GM19035 (cell line): Measurements from ENCODE around the gene LRRC32.

ENCODE experiments used
- ATAC-seq: cut with Tn5 transposase; IDR thresholded peaks from one replicate; pipeline ENCODE4 v1.9.1; 2021; ENCODE audit not compliant: unreplicated experiment

Gene LRRC32

GRCh38 chr11:76664578-76665061 lies 5.9 kb downstream of the LRRC32 start:
- ATAC-seq, result no peak

- no peak for ATAC-seq
Observed at GRCh38 chr11:76663912-76664440, 6.6 kb downstream of the LRRC32 start.

- ATAC-seq, result no peak
Observed at GRCh38 chr11:76663486-76663810, 7.1 kb downstream of the LRRC32 start.

GRCh38 chr11:76662656-76663485 lies 7.7 kb downstream of the LRRC32 start:
- no peak for ATAC-seq

- ATAC-seq, result no peak
Observed at GRCh38 chr11:76661834-76662434, 8.6 kb downstream of the LRRC32 start.

- ATAC-seq, result no peak
Observed at GRCh38 chr11:76661306-76661751, 9.2 kb downstream of the LRRC32 start.

- ATAC-seq, result no peak
Observed at GRCh38 chr11:76660533-76661305, 9.8 kb downstream of the LRRC32 start.

- no peak for ATAC-seq
Observed at GRCh38 chr11:76659672-76660532, 10.6 kb downstream of the LRRC32 start.

- no peak for ATAC-seq
Observed at GRCh38 chr11:76658651-76659650, 11.6 kb downstream of the LRRC32 start.

GRCh38 chr11:76658231-76658630 lies 12.3 kb downstream of the LRRC32 start:
- no peak for ATAC-seq

- ATAC-seq, result no peak
Observed at GRCh38 chr11:76657187-76658170, 13.1 kb downstream of the LRRC32 start.

GRCh38 chr11:76656571-76657081 lies 13.9 kb downstream of the LRRC32 start:
- ATAC-seq, result no peak

GRCh38 chr11:76656050-76656531 lies 14.5 kb downstream of the LRRC32 start:
- ATAC-seq, result no peak

- ATAC-seq, result no peak
Observed at GRCh38 chr11:76655501-76656049, 15.0 kb downstream of the LRRC32 start.

- no peak for ATAC-seq
Observed at GRCh38 chr11:76654980-76655379, 15.6 kb downstream of the LRRC32 start.

GRCh38 chr11:76654298-76654851 lies 16.2 kb downstream of the LRRC32 start:
- ATAC-seq, result no peak

GRCh38 chr11:76653674-76654284 lies 16.8 kb downstream of the LRRC32 start:
- no peak for ATAC-seq
